K562 (cell line): ENCODE data around the gene HCN3. TPM values are rescaled to one million over a fixed set of nuclear protein-coding genes. Genes with fewer than 3 reads are reported as not detected.
A peak's percentile ranks its signal among the peaks of the same experiment; 100 is the strongest.

Experiments
- ASH1L ChIP-seq: fragments of 450-650 bp; IDR thresholded peaks from 2 replicates; pipeline ENCODE4 v1.6.1; 2018; ENCODE audit warnings: borderline replicate concordance, mild to moderate bottlenecking, low read depth; ENCODE audit not compliant: partially characterized antibody
- CTCFL ChIP-seq: IDR thresholded peaks from 2 replicates; pipeline ENCODE4 v1.6.1; 2011; ENCODE audit warnings: borderline replicate concordance, low read depth, mild to moderate bottlenecking, moderate library complexity, low read length; ENCODE audit not compliant: insufficient read depth, poor library complexity, severe bottlenecking
- DACH1 ChIP-seq: fragments of 450-650 bp; IDR thresholded peaks from 2 replicates; pipeline ENCODE4 v1.6.1; 2018; ENCODE audit not compliant: partially characterized antibody
- ETV5 ChIP-seq: sonication (generic); formaldehyde crosslinking; IDR thresholded peaks from 2 replicates; pipeline ENCODE4 v1.4.0; 2020; ENCODE audit warnings: low read depth, mild to moderate bottlenecking, missing genetic modification reagents
- HDGF ChIP-seq: fragments of 450-650 bp; IDR thresholded peaks from 2 replicates; pipeline ENCODE4 v1.6.1; 2016
- HLTF ChIP-seq: fragments of 450-650 bp; IDR thresholded peaks from 2 replicates; pipeline ENCODE4 v1.6.1; 2016
- HNRNPL ChIP-seq: fragments of 200-400 bp; formaldehyde crosslinking; IDR thresholded peaks from 2 replicates; pipeline ENCODE4 v1.6.1; 2017; ENCODE audit warnings: low read depth, mild to moderate bottlenecking, low read length
- HSF4 ChIP-seq: fragments of 250-450 bp; sonication (Bioruptor Pico); IDR thresholded peaks from 2 replicates; pipeline ENCODE4 v2.1.2; 2022; ENCODE audit warnings: mild to moderate bottlenecking, moderate library complexity, borderline replicate concordance
- MYNN ChIP-seq, 2 experiments: sonication (generic); formaldehyde crosslinking in 1 of 2; IDR thresholded peaks; 2 replicates each; pipeline versions ENCODE4 v1.5.0 to v1.6.1; 2016 to 2020; ENCODE audit warnings: antibody characterized with exemption in 1 of 2, missing genetic modification reagents in 1 of 2
- PHF20 ChIP-seq: fragments of 450-650 bp; IDR thresholded peaks from 2 replicates; pipeline ENCODE4 v1.6.1; 2018; ENCODE audit not compliant: partially characterized antibody
- RBBP5 ChIP-seq: fragments of 200-600 bp; sonication (generic); IDR thresholded peaks from 2 replicates; pipeline ENCODE4 v1.6.1; 2012; ENCODE audit warnings: borderline replicate concordance, mild to moderate bottlenecking, low read length, control low read depth, inconsistent platforms; ENCODE audit not compliant: insufficient read depth, poor library complexity, severe bottlenecking
- RBFOX2 ChIP-seq: fragments of 200-400 bp; formaldehyde crosslinking; IDR thresholded peaks from 2 replicates; pipeline ENCODE4 v1.6.1; 2017; ENCODE audit warnings: low read depth, mild to moderate bottlenecking, low read length, moderate library complexity
- ZNF3 ChIP-seq: fragments of 250-450 bp; sonication (Bioruptor Pico); IDR thresholded peaks from 2 replicates; pipeline ENCODE4 v1.5.0; 2021; ENCODE audit warnings: mild to moderate bottlenecking, moderate library complexity
- ZNF696 ChIP-seq: fragments of 250-450 bp; sonication (Bioruptor Pico); conservative IDR thresholded peaks from 2 replicates; pipeline ENCODE4 v1.4.0; 2020; ENCODE audit warnings: mild to moderate bottlenecking, moderate library complexity
- ZNF717 ChIP-seq: fragments of 250-450 bp; sonication (Bioruptor Pico); IDR thresholded peaks from 2 replicates; pipeline ENCODE4 v1.5.0; 2021
- polyA plus RNA-seq, 8 experiments: library from polyadenylated mRNA; depleted of rRNA in 4 of 8; stranded (reverse) in 5 of 8; unstranded in 3 of 8; fragments of >200 nt; fragmentation: Nextera tagmentation in 2 of 8; fragmentation: Illumina TruSeq in 1 of 8; extraction: Ambion mirVana in 2 of 8; extraction: Trizol in 1 of 8; gene quantifications; 2 replicates each; pipeline versions ENCODE4 v1.2.1 to v1.2.3, GENCODE V29; 2011 to 2014; ENCODE audit warnings: inconsistent platforms in 1 of 8, missing spikeins in 1 of 8
- total RNA-seq, 7 experiments: library from RNA; depleted of rRNA in 6 of 7; stranded (reverse); fragments of >200 nt in 6 of 7; fragmentation: Illumina TruSeq in 2 of 7; extraction: Trizol in 2 of 7; gene quantifications; 2 replicates each; pipeline versions ENCODE4 v1.2.1 to v1.2.3, GENCODE V29; 2011 to 2021; ENCODE audit warnings: low replicate concordance in 1 of 7
- TF ChIP-seq, protein P1 (sequence below), 2 experiments: fragments of 450-650 bp; IDR thresholded peaks; 2 replicates each; pipeline ENCODE4 v1.6.1; 2018; ENCODE audit warnings: mild to moderate bottlenecking in 2 of 2, low read depth in 1 of 2; ENCODE audit not compliant: partially characterized antibody in 2 of 2
- TF ChIP-seq, protein P2 (sequence below): fragments of 250-450 bp; sonication (Bioruptor Pico); IDR thresholded peaks from 2 replicates; pipeline ENCODE4 v1.5.0; 2021; ENCODE audit warnings: mild to moderate bottlenecking, moderate library complexity

HCN3 gene
- total and polyA plus RNA-seq, 9 of the 15 experiments (the other 6 are each of a cell fraction or from before 2014, with no cell fraction given), result 0.91 to 9.7 (median 3.9) TPM

GRCh38 chr1:155324717-155325602 lies 47.7 kb downstream of the HCN3 start (continued):
- TF ChIP-seq ASH1L (no peak), MYNN (IDR thresholded peaks at IDR 0.05) (0 out of 2 replicates have a peak, but pooled peaks have one; percentile 21), MYNN (CRISPR knock-in tag; IDR thresholded peaks at IDR 0.05) (no peak), DACH1 (no peak), HSF4 (CRISPR knock-in tag) (no peak), ETV5 (CRISPR knock-in tag) (peak; percentile 30; the same call in 1 of the 2 replicates), HLTF (no peak), ZNF696 (CRISPR knock-in tag) (no peak), ZNF3 (no peak), HDGF (no peak), HNRNPL (peak; percentile 27; the same call in 1 of the 2 replicates), PHF20 (no peak), RBBP5 (peak; percentile 47), CTCFL (peak; percentile 81), RBFOX2 (peak; percentile 43; the same call in 1 of the 2 replicates), ZNF717 (CRISPR knock-in tag) (no peak)
- TF ChIP-seq, protein P1, sequence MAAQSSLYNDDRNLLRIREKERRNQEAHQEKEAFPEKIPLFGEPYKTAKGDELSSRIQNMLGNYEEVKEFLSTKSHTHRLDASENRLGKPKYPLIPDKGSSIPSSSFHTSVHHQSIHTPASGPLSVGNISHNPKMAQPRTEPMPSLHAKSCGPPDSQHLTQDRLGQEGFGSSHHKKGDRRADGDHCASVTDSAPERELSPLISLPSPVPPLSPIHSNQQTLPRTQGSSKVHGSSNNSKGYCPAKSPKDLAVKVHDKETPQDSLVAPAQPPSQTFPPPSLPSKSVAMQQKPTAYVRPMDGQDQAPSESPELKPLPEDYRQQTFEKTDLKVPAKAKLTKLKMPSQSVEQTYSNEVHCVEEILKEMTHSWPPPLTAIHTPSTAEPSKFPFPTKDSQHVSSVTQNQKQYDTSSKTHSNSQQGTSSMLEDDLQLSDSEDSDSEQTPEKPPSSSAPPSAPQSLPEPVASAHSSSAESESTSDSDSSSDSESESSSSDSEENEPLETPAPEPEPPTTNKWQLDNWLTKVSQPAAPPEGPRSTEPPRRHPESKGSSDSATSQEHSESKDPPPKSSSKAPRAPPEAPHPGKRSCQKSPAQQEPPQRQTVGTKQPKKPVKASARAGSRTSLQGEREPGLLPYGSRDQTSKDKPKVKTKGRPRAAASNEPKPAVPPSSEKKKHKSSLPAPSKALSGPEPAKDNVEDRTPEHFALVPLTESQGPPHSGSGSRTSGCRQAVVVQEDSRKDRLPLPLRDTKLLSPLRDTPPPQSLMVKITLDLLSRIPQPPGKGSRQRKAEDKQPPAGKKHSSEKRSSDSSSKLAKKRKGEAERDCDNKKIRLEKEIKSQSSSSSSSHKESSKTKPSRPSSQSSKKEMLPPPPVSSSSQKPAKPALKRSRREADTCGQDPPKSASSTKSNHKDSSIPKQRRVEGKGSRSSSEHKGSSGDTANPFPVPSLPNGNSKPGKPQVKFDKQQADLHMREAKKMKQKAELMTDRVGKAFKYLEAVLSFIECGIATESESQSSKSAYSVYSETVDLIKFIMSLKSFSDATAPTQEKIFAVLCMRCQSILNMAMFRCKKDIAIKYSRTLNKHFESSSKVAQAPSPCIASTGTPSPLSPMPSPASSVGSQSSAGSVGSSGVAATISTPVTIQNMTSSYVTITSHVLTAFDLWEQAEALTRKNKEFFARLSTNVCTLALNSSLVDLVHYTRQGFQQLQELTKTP (IDR thresholded peaks at IDR 0.05; ENCODE audit: low read depth in 1 of 2, partially characterized antibody in 2 of 2), result no peak
- TF ChIP-seq, protein P2, sequence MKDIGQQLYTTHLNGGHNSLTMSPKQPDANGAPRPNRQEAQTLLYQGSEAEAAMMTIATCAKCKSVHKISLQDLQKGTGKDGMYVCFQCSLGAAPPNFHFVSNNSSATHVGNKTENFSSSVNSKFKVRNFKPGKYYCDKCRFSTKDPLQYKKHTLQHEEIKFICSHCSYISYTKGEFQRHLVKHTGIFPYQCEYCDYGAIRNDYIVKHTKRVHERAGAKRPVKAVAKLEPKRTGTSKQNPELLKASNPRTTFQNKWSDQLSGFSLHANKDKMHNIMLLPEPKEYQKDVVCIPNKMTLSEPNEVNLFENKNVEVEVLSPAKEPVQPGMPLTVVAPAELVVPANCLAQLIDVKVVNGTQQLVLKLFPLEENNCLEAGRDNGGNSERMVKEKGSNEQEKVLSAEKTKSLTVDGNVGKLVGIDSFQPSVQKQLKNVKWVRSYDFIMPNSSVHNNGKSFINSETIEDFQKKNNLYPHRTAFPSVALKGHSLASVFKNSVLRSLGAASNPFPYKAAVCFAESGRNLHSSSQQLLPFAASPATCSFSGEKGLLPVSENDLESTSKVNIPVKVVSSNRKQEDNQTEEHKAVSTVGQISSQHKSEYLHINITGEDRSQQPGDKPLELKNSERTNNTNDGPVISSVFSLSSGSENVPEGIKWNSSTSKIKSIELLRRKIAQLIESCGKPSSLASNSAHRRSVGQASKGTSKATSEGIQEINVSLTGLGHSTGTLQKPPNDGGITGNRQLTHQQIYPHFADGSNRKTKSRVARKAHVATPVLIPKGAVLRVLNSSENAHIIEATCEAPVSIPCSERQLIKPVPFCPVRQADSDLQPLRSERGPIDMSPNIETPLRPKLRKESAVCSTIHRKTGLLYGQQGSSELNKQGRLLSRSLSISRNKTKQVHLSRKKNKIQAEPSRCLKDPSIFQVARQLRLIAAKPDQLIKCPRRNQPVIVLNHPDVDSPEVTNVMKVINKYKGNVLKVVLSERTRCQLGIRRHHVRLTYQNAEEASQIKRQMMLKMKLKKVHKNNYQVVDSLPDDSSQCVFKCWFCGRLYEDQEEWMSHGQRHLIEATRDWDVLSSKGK (CRISPR knock-in tag), result no peak
